Glutamatergic neuron (in vitro differentiated cells): ENCODE data around the gene ACACB. TPM values are rescaled to one million over a fixed set of nuclear protein-coding genes. Genes with fewer than 3 reads are reported as not detected.
A peak's percentile ranks its signal among the peaks of the same experiment; 100 is the strongest.

Experiments
- DNase-seq: peaks from one replicate; pipeline ENCODE4 v3.0.0; 2022
- H3K27ac Mint-ChIP-seq: one replicate; pipeline ENCODE4 v1.8.0; 2020; ENCODE audit warnings: mild to moderate bottlenecking, mixed read lengths, inconsistent platforms; ENCODE audit not compliant: unreplicated experiment
- H3K27me3 Mint-ChIP-seq: one replicate; pipeline ENCODE4 v1.8.0; 2020; ENCODE audit warnings: mild to moderate bottlenecking, moderate library complexity, mixed read lengths, inconsistent platforms; ENCODE audit not compliant: unreplicated experiment
- H3K36me3 Mint-ChIP-seq: one replicate; pipeline ENCODE4 v1.8.0; 2020; ENCODE audit warnings: mild to moderate bottlenecking, mixed read lengths, inconsistent platforms; ENCODE audit not compliant: unreplicated experiment
- H3K4me1 Mint-ChIP-seq: one replicate; pipeline ENCODE4 v1.8.0; 2020; ENCODE audit warnings: mild to moderate bottlenecking, low read depth, mixed read lengths, inconsistent platforms; ENCODE audit not compliant: unreplicated experiment
- H3K4me3 Mint-ChIP-seq: one replicate; pipeline ENCODE4 v1.8.0; 2020; ENCODE audit warnings: mild to moderate bottlenecking, mixed read lengths, inconsistent platforms; ENCODE audit not compliant: unreplicated experiment
- H3K9me3 Mint-ChIP-seq: one replicate; pipeline ENCODE4 v1.8.0; 2020; ENCODE audit warnings: mild to moderate bottlenecking, moderate library complexity, mixed read lengths, inconsistent platforms; ENCODE audit not compliant: unreplicated experiment
- CTCF ChIP-seq: fragments of 200-600 bp; sonication (generic); IDR thresholded peaks from one replicate; pipeline ENCODE4 v1.5.0; 2021; ENCODE audit not compliant: partially characterized antibody, unreplicated experiment
- total RNA-seq: library from RNA; stranded (reverse); fragmentation: NEBNext Ultra II Directional; extraction: Animal tissue kit (Norgen Biotek cat#: 25700); gene quantifications from one replicate; pipeline ENCODE4 v1.2.1, GENCODE V29; 2021; ENCODE audit not compliant: unreplicated experiment

Gene ACACB
- total RNA-seq, 1 donor from 2014 or later = 3.8 TPM

- DNase-seq = no peak
- peak overlapping the region; percentile 98 for H3K4me3 Mint-ChIP-seq
- peaks cover 17% of the 10 kb centered on the region for H3K4me1 Mint-ChIP-seq
- no peaks in the 10 kb centered on the region for H3K36me3 Mint-ChIP-seq
- TF ChIP-seq CTCF = no peak
- peaks cover 2% of the 10 kb centered on the region for H3K27me3 Mint-ChIP-seq
- peaks cover 5% of the 10 kb centered on the region for H3K9me3 Mint-ChIP-seq
- H3K27ac Mint-ChIP-seq = peak overlapping the region; percentile 94
Measured at GRCh38 chr12:109098183-109098604, 18.2 kb upstream of the ACACB start.

DNA sequence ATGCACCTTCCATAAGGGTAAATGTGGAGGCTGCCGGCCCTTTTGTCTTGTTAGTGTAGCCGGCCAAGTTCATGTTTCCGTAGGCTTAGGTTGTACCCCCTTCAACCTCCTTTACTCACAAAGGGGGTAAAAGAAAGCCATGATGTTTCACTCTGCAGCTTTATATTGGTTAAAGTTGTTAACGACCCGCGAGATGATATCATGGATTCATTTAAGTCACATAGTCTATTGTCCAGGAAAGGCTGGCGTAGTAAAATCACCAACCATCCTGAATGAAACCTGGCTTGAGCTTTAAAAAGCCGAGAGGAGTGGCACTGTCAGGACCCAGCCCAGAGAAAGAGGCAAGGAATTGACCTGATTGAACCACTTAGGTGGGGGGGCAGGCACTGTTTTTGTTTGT lies 17.7 kb upstream of the ACACB start:
- H3K9me3 Mint-ChIP-seq = peaks cover 5% of the 10 kb centered on the region
- H3K4me1 Mint-ChIP-seq = peaks cover 17% of the 10 kb centered on the region
- DNase-seq = no peak
- TF ChIP-seq CTCF = no peak
- peaks cover 3% of the 10 kb centered on the region for H3K27me3 Mint-ChIP-seq
- H3K36me3 Mint-ChIP-seq = no peaks in the 10 kb centered on the region
- peak overlapping the region; percentile 94 for H3K27ac Mint-ChIP-seq
- H3K4me3 Mint-ChIP-seq = peak overlapping the region; percentile 98

GRCh38 chr12:109099431-109100020 lies 16.9 kb upstream of the ACACB start:
- no peak for DNase-seq
- no peak for TF ChIP-seq CTCF
- no peak overlapping the region for H3K27ac Mint-ChIP-seq

DNA sequence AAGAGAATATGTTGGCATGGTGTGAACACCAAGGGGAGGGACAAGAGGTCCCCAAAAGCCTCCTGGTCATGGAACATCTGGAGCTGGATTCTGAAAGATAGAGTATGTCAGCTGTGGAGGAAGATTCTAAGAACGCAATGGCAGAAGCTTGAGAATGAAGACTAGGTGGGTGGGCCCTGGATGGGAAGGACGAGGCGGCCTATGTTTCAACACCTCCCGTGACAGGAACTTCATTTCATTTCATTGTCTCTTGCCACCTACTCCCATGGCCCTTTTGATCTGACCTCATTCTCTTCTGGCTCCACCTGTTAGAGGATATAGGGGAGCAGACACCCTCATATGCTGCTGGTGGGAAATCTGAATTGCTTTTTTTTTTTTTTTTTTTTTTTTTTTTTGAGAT lies 15.6 kb upstream of the ACACB start:
- Mint-ChIP-seq H3K36me3 (no peaks in the 10 kb centered on the region), H3K4me1 (peaks cover 17% of the 10 kb centered on the region), H3K4me3 (no peak overlapping the region), H3K27ac (no peak overlapping the region), H3K27me3 (peaks cover 3% of the 10 kb centered on the region), H3K9me3 (no peaks in the 10 kb centered on the region)
- DNase-seq = no peak
- TF ChIP-seq CTCF = no peak

More at GRCh38 chr12:109099431-109100020, 16.9 kb upstream of the ACACB start:
- H3K36me3 Mint-ChIP-seq = no peaks in the 10 kb centered on the region
- H3K4me3 Mint-ChIP-seq = peak overlapping the region; percentile 98
- H3K27me3 Mint-ChIP-seq = peaks cover 3% of the 10 kb centered on the region
- peaks cover 17% of the 10 kb centered on the region for H3K4me1 Mint-ChIP-seq
- peaks cover under 1% of the 10 kb centered on the region for H3K9me3 Mint-ChIP-seq

DNA sequence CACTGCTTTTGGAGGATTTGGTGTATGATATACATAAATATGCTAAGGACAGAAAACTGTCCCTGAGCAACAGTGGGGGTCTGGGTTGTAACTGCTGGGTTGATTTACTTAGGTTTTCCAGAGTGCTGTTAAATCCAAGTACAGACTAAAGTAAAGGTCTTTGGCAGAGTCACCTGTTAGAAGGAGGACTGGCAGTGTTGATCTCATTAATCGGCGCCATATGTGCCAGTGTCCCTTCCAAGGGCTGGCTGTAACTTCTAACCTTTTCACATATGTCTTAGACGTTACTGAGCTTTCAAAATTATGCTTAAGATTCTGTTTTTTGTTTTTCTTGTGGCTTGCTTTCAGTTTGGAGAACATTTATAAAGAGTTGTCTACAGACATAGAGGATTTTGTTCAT lies 13.9 kb upstream of the ACACB start:
- no peak overlapping the region for H3K27ac Mint-ChIP-seq
- TF ChIP-seq CTCF = no peak
- DNase-seq = no peak
- H3K36me3 Mint-ChIP-seq = no peaks in the 10 kb centered on the region
- H3K4me1 Mint-ChIP-seq = peaks cover 17% of the 10 kb centered on the region
- H3K27me3 Mint-ChIP-seq = peaks cover 2% of the 10 kb centered on the region
- H3K9me3 Mint-ChIP-seq = no peaks in the 10 kb centered on the region
- no peak overlapping the region for H3K4me3 Mint-ChIP-seq
